ENCODE data around the gene OPCML.

Gene OPCML

DNA sequence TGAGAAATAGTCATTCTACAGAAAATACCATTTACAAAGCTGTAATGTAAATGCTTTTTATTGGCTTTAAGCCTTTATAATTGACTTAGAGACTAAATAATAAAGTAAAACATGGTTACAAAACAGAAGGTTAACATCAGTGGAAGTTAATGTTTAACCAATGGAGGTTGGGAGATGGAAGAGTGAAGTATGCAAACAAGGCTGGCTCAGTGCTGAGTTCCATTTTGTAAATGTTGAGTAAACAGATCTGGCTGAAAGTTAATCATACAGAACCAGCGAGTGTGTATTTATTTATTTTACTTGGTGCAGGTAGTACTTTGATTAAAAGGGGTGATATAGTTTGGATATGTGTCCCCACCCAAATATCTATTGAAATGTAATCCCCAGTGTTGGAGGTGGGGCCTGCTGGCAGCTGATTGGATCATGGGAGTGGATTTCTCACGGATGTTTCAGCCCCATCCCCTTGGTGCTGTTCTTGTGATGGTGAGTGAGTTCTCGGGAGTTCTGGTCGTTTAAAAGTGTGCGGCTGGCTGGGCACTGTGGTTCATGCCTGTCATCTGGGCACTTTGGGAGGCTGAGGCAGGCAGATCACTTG lies 827.4 kb downstream of the OPCML start:
- no peak overlapping the region for H3K4me3 ChIP-seq (ENCODE audit: low read length)
- TF ChIP-seq, protein P1, sequence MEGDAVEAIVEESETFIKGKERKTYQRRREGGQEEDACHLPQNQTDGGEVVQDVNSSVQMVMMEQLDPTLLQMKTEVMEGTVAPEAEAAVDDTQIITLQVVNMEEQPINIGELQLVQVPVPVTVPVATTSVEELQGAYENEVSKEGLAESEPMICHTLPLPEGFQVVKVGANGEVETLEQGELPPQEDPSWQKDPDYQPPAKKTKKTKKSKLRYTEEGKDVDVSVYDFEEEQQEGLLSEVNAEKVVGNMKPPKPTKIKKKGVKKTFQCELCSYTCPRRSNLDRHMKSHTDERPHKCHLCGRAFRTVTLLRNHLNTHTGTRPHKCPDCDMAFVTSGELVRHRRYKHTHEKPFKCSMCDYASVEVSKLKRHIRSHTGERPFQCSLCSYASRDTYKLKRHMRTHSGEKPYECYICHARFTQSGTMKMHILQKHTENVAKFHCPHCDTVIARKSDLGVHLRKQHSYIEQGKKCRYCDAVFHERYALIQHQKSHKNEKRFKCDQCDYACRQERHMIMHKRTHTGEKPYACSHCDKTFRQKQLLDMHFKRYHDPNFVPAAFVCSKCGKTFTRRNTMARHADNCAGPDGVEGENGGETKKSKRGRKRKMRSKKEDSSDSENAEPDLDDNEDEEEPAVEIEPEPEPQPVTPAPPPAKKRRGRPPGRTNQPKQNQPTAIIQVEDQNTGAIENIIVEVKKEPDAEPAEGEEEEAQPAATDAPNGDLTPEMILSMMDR (IDR thresholded peaks at IDR 0.05; ENCODE audit: insufficient read depth, low read depth, low read length, missing control alignments), result no peak
- no peak for DNase-seq (ENCODE audit: low read depth)

DNA sequence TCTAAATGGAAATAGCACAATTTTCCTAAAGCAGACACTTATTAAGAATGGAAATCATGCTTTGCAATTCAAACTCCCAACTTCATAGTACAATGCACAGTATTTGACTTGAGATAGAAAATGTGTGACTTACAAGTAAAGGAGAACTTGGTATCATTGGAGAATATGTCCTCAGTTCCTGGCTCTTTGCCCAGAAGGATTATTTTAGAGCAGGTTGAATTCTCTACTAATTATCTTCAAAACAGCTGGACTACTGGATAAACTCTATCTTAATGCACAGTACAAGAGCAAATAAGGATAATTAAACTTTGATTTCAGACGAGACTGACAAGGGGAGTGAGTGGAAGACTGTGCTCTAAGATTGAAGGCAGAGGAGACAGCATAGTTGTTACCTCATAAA lies 839.4 kb downstream of the OPCML start:
- no peak overlapping the region for H3K4me3 ChIP-seq (ENCODE audit: low read length)
- TF ChIP-seq, protein P1 (IDR thresholded peaks at IDR 0.05; ENCODE audit: insufficient read depth, low read depth, low read length, missing control alignments), result no peak

DNA sequence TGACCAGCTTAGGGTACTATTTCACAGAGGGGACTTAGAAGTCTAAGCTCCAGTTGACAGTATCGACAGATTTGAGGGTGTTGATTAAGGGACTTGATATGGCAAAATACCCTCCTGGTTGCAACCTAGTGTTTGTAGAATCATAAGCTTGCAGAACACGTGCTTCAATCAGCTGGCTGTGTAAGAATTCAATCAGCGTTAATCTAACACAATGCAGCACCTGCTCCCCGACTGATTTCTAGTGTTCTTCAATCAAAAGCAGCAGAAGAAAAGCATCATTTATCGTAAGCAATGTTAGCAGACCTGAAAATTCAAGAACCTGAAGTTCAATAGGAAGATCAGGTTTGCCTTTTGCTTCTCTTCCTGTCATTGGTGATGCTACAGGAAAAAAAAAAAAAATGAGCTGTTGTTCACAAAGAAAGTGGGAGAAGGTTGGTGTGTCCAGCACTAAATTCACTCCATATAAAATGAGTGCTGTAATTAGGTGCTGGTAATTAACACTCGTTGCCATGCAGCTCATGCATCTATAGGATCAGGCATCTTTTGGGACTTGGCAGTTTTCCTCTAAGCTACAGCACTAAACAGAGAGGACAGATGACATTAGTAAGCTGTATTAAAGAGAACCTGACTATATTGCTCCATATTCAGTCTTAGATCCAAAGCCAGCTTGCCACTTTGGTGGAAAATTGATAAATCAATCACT lies 840.3 kb downstream of the OPCML start:
- no peak overlapping the region for H3K4me3 ChIP-seq (ENCODE audit: low read length)
- TF ChIP-seq, protein P1 (IDR thresholded peaks at IDR 0.05; ENCODE audit: insufficient read depth, low read depth, low read length, missing control alignments), result no peak
- DNase-seq (ENCODE audit: low read depth), result no peak

More for the DNA sequence above, 839.4 kb downstream of the OPCML start:
- DNase-seq (ENCODE audit: low read depth), result no peak

DNA sequence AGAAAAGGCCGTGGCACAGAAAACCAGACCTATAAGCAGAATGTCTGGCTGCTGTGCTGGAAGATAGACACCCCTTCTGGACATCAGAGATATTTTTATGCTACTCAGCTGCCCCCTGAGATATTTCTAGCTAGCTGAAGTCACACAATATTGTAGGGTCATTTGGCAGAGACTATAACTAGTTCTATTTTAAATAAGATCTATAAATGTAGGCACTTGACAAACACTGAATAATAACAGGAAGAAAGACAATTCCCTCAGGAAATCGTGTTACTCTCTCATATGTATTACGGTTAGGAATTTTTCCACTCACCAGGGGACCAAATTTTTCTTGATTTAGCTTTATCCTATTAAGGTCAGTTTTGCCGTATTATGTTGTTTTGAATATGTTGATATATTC lies 845.4 kb downstream of the OPCML start:
- no peak for DNase-seq (ENCODE audit: low read depth)
- H3K4me3 ChIP-seq (ENCODE audit: low read length), result no peak overlapping the region
- TF ChIP-seq, protein P1 (IDR thresholded peaks at IDR 0.05; ENCODE audit: insufficient read depth, low read depth, low read length, missing control alignments), result no peak

- TF ChIP-seq, protein P1 (IDR thresholded peaks at IDR 0.05; ENCODE audit: insufficient read depth, low read depth, low read length, missing control alignments), result no peak
- DNase-seq (ENCODE audit: low read depth), result peak; percentile 1
- no peak overlapping the region for H3K4me3 ChIP-seq (ENCODE audit: low read length)
These were observed 847.1 kb downstream of the OPCML start for GRCh38 chr11:132685174-132685611.

- TF ChIP-seq, protein P1 (IDR thresholded peaks at IDR 0.05; ENCODE audit: insufficient read depth, low read depth, low read length, missing control alignments), result no peak
- H3K4me3 ChIP-seq (ENCODE audit: low read length), result no peak overlapping the region
- DNase-seq (ENCODE audit: low read depth), result peak; percentile 1
These were observed 848.7 kb downstream of the OPCML start for GRCh38 chr11:132683602-132684001.

Data from epithelial cell of esophagus (primary cell).